ENCODE results near the gene PFDN2.

PFDN2 gene

GRCh38 chr1:161089251-161089924, 28.4 kb downstream of the PFDN2 start, which contains the start of gene NECTIN4:
TSS of gene NECTIN4 (minus strand) at chr1:161089558. CDS start at chr1:161089296, 262 bp downstream.
- Mint-ChIP-seq H3K9me3 (no peaks in the 10 kb centered on the region), H3K4me3 (no peak within 1 kb of the TSS), H3K27me3 (peaks cover 6 to 11% of the 10 kb centered on the region in 2 donors), H3K36me3 (ENCODE audit: insufficient read depth) (no peaks in the 10 kb centered on the region), H3K27ac (no peak within 1 kb of the TSS), H3K4me1 (ENCODE audit: low read depth in 2 of 2) (peaks cover 0 to 2% of the 10 kb centered on the region in 2 donors)
- DNase-seq, result no peak
- no peak for ATAC-seq (replicated peaks)

- H3K4me3 Mint-ChIP-seq, result no peak overlapping the region
Measured at GRCh38 chr1:161088587-161089110, 29.2 kb downstream of the PFDN2 start.

GRCh38 chr1:161086457-161086856, 31.4 kb downstream of the PFDN2 start:
- no peaks in the 10 kb centered on the region for H3K9me3 Mint-ChIP-seq
- H3K27ac Mint-ChIP-seq, result no peak overlapping the region
- no peaks in the 10 kb centered on the region for H3K36me3 Mint-ChIP-seq (ENCODE audit: insufficient read depth)
- H3K27me3 Mint-ChIP-seq, result peaks cover 6 to 11% of the 10 kb centered on the region in 2 donors
- H3K4me3 Mint-ChIP-seq, result no peak overlapping the region
- no peak for ATAC-seq (replicated peaks)
- peaks cover 0 to 2% of the 10 kb centered on the region in 2 donors for H3K4me1 Mint-ChIP-seq (ENCODE audit: low read depth in 2 of 2)
- no peak for DNase-seq

More at GRCh38 chr1:161088587-161089110, 29.2 kb downstream of the PFDN2 start:
- Mint-ChIP-seq H3K27me3 (peaks cover 6 to 11% of the 10 kb centered on the region in 2 donors), H3K36me3 (ENCODE audit: insufficient read depth) (no peaks in the 10 kb centered on the region), H3K4me1 (ENCODE audit: low read depth in 2 of 2) (peaks cover 0 to 2% of the 10 kb centered on the region in 2 donors), H3K9me3 (no peaks in the 10 kb centered on the region), H3K27ac (no peak overlapping the region)
- no peak for ATAC-seq (replicated peaks)
- DNase-seq, result no peak

GRCh38 chr1:161085165-161085564, 32.7 kb downstream of the PFDN2 start:
- H3K4me3 Mint-ChIP-seq, result no peak overlapping the region

GRCh38 chr1:161084597-161084988, 33.2 kb downstream of the PFDN2 start:
- Mint-ChIP-seq H3K4me1 (ENCODE audit: low read depth in 2 of 2) (peaks cover 0 to 2% of the 10 kb centered on the region in 2 donors), H3K9me3 (no peaks in the 10 kb centered on the region), H3K27ac (no peak overlapping the region), H3K27me3 (peaks cover 6 to 11% of the 10 kb centered on the region in 2 donors), H3K36me3 (ENCODE audit: insufficient read depth) (no peaks in the 10 kb centered on the region), H3K4me3 (no peak overlapping the region)
- ATAC-seq (replicated peaks), result no peak
- no peak for DNase-seq

More at GRCh38 chr1:161085165-161085564, 32.7 kb downstream of the PFDN2 start:
- ATAC-seq (replicated peaks) (no peak), DNase-seq (no peak)
- Mint-ChIP-seq H3K36me3 (ENCODE audit: insufficient read depth) (no peaks in the 10 kb centered on the region), H3K27me3 (peaks cover 6 to 11% of the 10 kb centered on the region in 2 donors), H3K9me3 (no peaks in the 10 kb centered on the region), H3K4me1 (ENCODE audit: low read depth in 2 of 2) (peaks cover 0 to 2% of the 10 kb centered on the region in 2 donors), H3K27ac (peak overlapping the region in 1 of 2 donors; percentile 64)

- Mint-ChIP-seq H3K4me1 (ENCODE audit: low read depth in 2 of 2) (peaks cover 0 to 2% of the 10 kb centered on the region in 2 donors), H3K4me3 (no peak overlapping the region), H3K27ac (no peak overlapping the region), H3K27me3 (peaks cover 6 to 11% of the 10 kb centered on the region in 2 donors), H3K9me3 (no peaks in the 10 kb centered on the region), H3K36me3 (ENCODE audit: insufficient read depth) (no peaks in the 10 kb centered on the region)
- DNase-seq (no peak), ATAC-seq (replicated peaks) (no peak)
Measured at GRCh38 chr1:161083748-161084596, 33.9 kb downstream of the PFDN2 start.

GRCh38 chr1:161082996-161083747, 34.7 kb downstream of the PFDN2 start:
- Mint-ChIP-seq H3K36me3 (ENCODE audit: insufficient read depth) (no peaks in the 10 kb centered on the region), H3K4me1 (ENCODE audit: low read depth in 2 of 2) (peaks cover 0 to 2% of the 10 kb centered on the region in 2 donors), H3K4me3 (no peak overlapping the region), H3K27me3 (peaks cover 6 to 11% of the 10 kb centered on the region in 2 donors), H3K27ac (no peak overlapping the region), H3K9me3 (no peaks in the 10 kb centered on the region)
- ATAC-seq (replicated peaks), result peak; percentile 51
- DNase-seq, result no peak

GRCh38 chr1:161082483-161082882, 35.4 kb downstream of the PFDN2 start:
- Mint-ChIP-seq H3K4me3 (no peak overlapping the region), H3K27ac (peak overlapping the region in 1 of 2 donors; percentile 35), H3K9me3 (no peaks in the 10 kb centered on the region), H3K27me3 (peaks cover 6 to 11% of the 10 kb centered on the region in 2 donors), H3K36me3 (ENCODE audit: insufficient read depth) (no peaks in the 10 kb centered on the region), H3K4me1 (ENCODE audit: low read depth in 2 of 2) (peaks cover 0 to 2% of the 10 kb centered on the region in 2 donors)
- DNase-seq (no peak), ATAC-seq (replicated peaks) (no peak)

- Mint-ChIP-seq H3K9me3 (no peaks in the 10 kb centered on the region), H3K27me3 (peaks cover 6 to 11% of the 10 kb centered on the region in 2 donors), H3K4me3 (no peak overlapping the region), H3K27ac (no peak overlapping the region), H3K36me3 (ENCODE audit: insufficient read depth) (no peaks in the 10 kb centered on the region), H3K4me1 (ENCODE audit: low read depth in 2 of 2) (no peaks in the 10 kb centered on the region)
- ATAC-seq (replicated peaks) (no peak), DNase-seq (no peak)
Measured at GRCh38 chr1:161081519-161081918, 36.3 kb downstream of the PFDN2 start.

GRCh38 chr1:161080441-161081405, 37.1 kb downstream of the PFDN2 start:
- Mint-ChIP-seq H3K4me3 (no peak overlapping the region), H3K4me1 (ENCODE audit: low read depth in 2 of 2) (no peaks in the 10 kb centered on the region), H3K27me3 (peaks cover under 1 to 3% of the 10 kb centered on the region in 2 donors), H3K9me3 (no peaks in the 10 kb centered on the region), H3K36me3 (ENCODE audit: insufficient read depth) (no peaks in the 10 kb centered on the region), H3K27ac (no peak overlapping the region)
- ATAC-seq (replicated peaks) (no peak), DNase-seq (no peak)

GRCh38 chr1:161079436-161080110, 38.3 kb downstream of the PFDN2 start:
- ATAC-seq (replicated peaks), result no peak
- Mint-ChIP-seq H3K4me1 (ENCODE audit: low read depth in 2 of 2) (no peaks in the 10 kb centered on the region), H3K9me3 (no peaks in the 10 kb centered on the region), H3K36me3 (ENCODE audit: insufficient read depth) (no peaks in the 10 kb centered on the region), H3K27me3 (no peaks in the 10 kb centered on the region), H3K27ac (no peak overlapping the region), H3K4me3 (no peak overlapping the region)
- DNase-seq, result no peak

GRCh38 chr1:161077426-161077825, 40.4 kb downstream of the PFDN2 start:
- no peak for ATAC-seq (replicated peaks)
- Mint-ChIP-seq H3K4me3 (no peak overlapping the region), H3K4me1 (ENCODE audit: low read depth in 2 of 2) (peaks cover 0 to 3% of the 10 kb centered on the region in 2 donors), H3K27me3 (no peaks in the 10 kb centered on the region), H3K27ac (no peak overlapping the region), H3K36me3 (ENCODE audit: insufficient read depth) (no peaks in the 10 kb centered on the region), H3K9me3 (no peaks in the 10 kb centered on the region)
- DNase-seq, result no peak
